ENCODE results near the gene DNM2.

DNA sequence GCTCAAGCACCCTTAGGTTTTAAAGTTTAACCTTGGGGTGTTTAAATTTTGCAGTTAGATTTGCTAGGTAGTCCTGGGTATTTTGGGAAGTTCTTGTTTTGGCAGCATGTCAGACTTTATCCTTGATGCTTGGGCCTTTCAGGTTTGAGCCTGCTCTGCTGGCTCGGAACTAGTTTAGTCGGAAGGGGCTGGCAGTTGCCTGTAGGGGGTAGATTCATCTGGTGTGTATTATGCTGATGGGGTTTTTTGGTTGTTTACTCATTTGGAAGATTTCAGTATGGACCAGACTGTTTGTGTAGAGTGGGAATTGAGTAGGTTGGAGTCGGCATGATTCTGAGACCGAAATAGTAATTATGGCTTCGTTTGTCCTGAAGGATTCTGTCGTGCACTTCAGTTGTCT is 48.6 kb upstream of the DNM2 start:
- TF ChIP-seq, protein P1, sequence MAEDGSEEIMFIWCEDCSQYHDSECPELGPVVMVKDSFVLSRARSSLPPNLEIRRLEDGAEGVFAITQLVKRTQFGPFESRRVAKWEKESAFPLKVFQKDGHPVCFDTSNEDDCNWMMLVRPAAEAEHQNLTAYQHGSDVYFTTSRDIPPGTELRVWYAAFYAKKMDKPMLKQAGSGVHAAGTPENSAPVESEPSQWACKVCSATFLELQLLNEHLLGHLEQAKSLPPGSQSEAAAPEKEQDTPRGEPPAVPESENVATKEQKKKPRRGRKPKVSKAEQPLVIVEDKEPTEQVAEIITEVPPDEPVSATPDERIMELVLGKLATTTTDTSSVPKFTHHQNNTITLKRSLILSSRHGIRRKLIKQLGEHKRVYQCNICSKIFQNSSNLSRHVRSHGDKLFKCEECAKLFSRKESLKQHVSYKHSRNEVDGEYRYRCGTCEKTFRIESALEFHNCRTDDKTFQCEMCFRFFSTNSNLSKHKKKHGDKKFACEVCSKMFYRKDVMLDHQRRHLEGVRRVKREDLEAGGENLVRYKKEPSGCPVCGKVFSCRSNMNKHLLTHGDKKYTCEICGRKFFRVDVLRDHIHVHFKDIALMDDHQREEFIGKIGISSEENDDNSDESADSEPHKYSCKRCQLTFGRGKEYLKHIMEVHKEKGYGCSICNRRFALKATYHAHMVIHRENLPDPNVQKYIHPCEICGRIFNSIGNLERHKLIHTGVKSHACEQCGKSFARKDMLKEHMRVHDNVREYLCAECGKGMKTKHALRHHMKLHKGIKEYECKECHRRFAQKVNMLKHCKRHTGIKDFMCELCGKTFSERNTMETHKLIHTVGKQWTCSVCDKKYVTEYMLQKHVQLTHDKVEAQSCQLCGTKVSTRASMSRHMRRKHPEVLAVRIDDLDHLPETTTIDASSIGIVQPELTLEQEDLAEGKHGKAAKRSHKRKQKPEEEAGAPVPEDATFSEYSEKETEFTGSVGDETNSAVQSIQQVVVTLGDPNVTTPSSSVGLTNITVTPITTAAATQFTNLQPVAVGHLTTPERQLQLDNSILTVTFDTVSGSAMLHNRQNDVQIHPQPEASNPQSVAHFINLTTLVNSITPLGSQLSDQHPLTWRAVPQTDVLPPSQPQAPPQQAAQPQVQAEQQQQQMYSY (CRISPR knock-in tag; IDR thresholded peaks at IDR 0.05) = no peak
- TF ChIP-seq EZH2 (IDR thresholded peaks at IDR 0.05; ENCODE audit: borderline replicate concordance, control insufficient read depth, low read depth, low read length) (no peak), ZNF274 (IDR thresholded peaks at IDR 0.05; ENCODE audit: insufficient read depth, insufficient read length) (no peak), KDM1A (IDR thresholded peaks at IDR 0.05; ENCODE audit: borderline replicate concordance) (no peak), JUNB (IDR thresholded peaks at IDR 0.05) (no peak), BMI1 (IDR thresholded peaks at IDR 0.05; ENCODE audit: borderline replicate concordance) (no peak), RELA (IDR thresholded peaks at IDR 0.05; ENCODE audit: borderline replicate concordance, partially characterized antibody) (no peak), CTCF (IDR thresholded peaks at IDR 0.05 in 2 of 3, conservative IDR thresholded peaks at IDR 0.05 in 1 of 3; ENCODE audit: control insufficient read depth in 2 of 3, extremely low read depth in 1 of 3, insufficient read depth in 1 of 3, low read depth in 3 of 3, low read length in 3 of 3) (no peak)
